ENCODE results near the gene SCD5. TPM values are rescaled to one million over a fixed set of nuclear protein-coding genes. Genes with fewer than 3 reads are reported as not detected.

The SCD5 gene
- total RNA-seq, 6 donors from 2014 or later: 17.8 to 40.3 (median 25.3) TPM

DNA sequence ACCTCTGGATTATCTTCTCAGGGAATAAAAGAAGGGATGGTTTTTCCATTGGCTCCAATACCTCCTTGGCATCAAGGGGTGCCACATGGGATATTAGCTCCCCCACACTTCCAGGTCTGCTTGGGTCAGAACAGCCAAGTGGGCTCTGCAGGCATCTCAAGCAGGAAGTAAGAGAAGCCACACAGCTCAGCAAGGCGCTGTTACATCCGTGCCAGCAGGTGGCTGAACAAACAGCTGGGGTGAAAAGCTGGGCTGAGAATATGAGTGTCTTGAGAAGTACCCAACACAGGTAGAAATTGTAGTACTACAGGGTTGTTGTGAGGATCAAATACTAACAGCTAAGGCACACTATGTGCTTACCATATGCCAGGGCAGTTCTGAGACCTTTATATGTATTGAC lies 160.1 kb downstream of the SCD5 start:
- ATAC-seq (ENCODE audit: low FRiP score in 2 of 2) (no peak), DNase-seq (no peak)
- H3K9me3 ChIP-seq: no peaks in the 10 kb centered on the region
- H3K36me3 ChIP-seq: no peaks in the 10 kb centered on the region
- no peak overlapping the region for H3K27ac ChIP-seq
- no peaks in the 10 kb centered on the region for H3K27me3 ChIP-seq
- TF ChIP-seq POLR2AphosphoS5 (IDR thresholded peaks at IDR 0.05) (no peak), POLR2A (IDR thresholded peaks at IDR 0.05) (no peak), EP300 (IDR thresholded peaks at IDR 0.05) (no peak)
- TF ChIP-seq, protein P1, sequence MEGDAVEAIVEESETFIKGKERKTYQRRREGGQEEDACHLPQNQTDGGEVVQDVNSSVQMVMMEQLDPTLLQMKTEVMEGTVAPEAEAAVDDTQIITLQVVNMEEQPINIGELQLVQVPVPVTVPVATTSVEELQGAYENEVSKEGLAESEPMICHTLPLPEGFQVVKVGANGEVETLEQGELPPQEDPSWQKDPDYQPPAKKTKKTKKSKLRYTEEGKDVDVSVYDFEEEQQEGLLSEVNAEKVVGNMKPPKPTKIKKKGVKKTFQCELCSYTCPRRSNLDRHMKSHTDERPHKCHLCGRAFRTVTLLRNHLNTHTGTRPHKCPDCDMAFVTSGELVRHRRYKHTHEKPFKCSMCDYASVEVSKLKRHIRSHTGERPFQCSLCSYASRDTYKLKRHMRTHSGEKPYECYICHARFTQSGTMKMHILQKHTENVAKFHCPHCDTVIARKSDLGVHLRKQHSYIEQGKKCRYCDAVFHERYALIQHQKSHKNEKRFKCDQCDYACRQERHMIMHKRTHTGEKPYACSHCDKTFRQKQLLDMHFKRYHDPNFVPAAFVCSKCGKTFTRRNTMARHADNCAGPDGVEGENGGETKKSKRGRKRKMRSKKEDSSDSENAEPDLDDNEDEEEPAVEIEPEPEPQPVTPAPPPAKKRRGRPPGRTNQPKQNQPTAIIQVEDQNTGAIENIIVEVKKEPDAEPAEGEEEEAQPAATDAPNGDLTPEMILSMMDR (IDR thresholded peaks at IDR 0.05): no peak
- WGBS, 2 donors: 44 to 83% methylated on average over 2 of the region's 2 CpGs
- no peak overlapping the region for H3K4me3 ChIP-seq
- peaks cover 0 to 5% (median 0%) of the 10 kb centered on the region in 4 donors for H3K4me1 ChIP-seq

DNA sequence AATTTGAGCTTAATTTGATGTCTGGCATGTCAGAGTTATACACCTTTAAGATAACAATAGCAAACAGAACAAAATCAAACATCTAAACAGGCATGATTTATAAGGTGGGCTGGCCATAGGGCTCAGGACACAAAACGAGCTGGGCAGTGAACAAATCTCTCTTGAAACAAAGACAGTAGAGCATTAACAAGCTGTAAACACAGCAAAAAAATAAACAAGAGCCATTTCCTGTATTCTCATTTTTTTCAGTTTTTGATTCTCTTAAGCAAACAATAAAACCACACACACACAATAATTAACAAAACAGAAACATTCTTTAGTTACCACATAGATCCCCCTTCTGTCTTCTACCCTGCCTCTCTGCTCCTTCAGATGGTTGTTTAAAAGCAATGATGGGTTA lies 168.5 kb downstream of the SCD5 start:
- Histone ChIP-seq H3K27ac (no peak overlapping the region), H3K9me3 (no peaks in the 10 kb centered on the region), H3K4me1 (no peaks in the 10 kb centered on the region), H3K36me3 (no peaks in the 10 kb centered on the region), H3K27me3 (no peaks in the 10 kb centered on the region), H3K4me3 (no peak overlapping the region)
- 20 to 39% methylated on average over 1 of the region's 1 CpG for WGBS, 2 donors
- DNase-seq (no peak), ATAC-seq (ENCODE audit: low FRiP score in 2 of 2) (no peak)
- no peak for TF ChIP-seq POLR2AphosphoS5 (IDR thresholded peaks at IDR 0.05)
- no peak for TF ChIP-seq POLR2A (IDR thresholded peaks at IDR 0.05)
- no peak for TF ChIP-seq EP300 (IDR thresholded peaks at IDR 0.05)
- TF ChIP-seq, protein P1 (IDR thresholded peaks at IDR 0.05): no peak

DNA sequence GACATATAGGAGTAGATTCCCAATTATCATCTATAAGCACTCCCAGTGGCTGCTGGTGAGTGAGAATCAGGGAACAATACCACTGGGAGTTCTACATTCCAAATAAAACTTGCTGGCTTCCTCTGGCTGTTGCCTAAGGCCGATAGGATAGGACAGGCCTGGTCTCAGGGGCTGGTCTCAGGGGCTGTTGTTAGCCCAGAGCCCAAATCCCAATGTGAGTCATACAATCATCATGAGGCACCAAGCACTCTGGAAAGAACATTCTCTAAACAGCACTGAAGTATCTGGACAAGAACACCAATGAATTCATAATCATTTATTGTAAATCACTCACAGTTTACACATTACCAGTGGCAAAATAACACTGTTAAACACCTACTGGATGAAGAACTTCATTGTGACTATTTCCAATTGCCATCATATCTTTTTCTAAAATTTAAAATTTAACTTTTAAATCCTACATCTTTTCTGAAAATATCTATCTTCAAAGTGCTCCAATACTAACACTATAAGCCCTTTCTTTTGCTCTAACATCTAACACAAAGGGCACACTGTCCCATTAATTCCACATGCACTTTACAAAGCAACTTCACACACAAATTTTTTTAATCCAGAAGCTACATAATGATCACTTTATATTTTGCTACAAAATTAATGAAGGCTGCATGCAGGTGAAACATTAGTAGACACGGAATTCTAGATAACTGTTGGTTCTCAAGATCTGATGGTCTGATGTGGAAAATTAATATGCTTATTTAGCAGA lies 169.2 kb downstream of the SCD5 start:
- H3K4me3 ChIP-seq: no peak overlapping the region
- no peak for DNase-seq
- no peaks in the 10 kb centered on the region for H3K4me1 ChIP-seq
- no peak for ATAC-seq (ENCODE audit: low FRiP score in 2 of 2)
- H3K9me3 ChIP-seq: no peaks in the 10 kb centered on the region
- no peak overlapping the region for H3K27ac ChIP-seq
- no peak for TF ChIP-seq EP300 (IDR thresholded peaks at IDR 0.05)
- no peak for TF ChIP-seq POLR2A (IDR thresholded peaks at IDR 0.05)
- no peak for TF ChIP-seq POLR2AphosphoS5 (IDR thresholded peaks at IDR 0.05)
- TF ChIP-seq, protein P1 (IDR thresholded peaks at IDR 0.05): no peak
- no peaks in the 10 kb centered on the region for H3K27me3 ChIP-seq
- 81 to 83% methylated on average over 2 of the region's 2 CpGs for WGBS, 2 donors
- no peaks in the 10 kb centered on the region for H3K36me3 ChIP-seq

DNA sequence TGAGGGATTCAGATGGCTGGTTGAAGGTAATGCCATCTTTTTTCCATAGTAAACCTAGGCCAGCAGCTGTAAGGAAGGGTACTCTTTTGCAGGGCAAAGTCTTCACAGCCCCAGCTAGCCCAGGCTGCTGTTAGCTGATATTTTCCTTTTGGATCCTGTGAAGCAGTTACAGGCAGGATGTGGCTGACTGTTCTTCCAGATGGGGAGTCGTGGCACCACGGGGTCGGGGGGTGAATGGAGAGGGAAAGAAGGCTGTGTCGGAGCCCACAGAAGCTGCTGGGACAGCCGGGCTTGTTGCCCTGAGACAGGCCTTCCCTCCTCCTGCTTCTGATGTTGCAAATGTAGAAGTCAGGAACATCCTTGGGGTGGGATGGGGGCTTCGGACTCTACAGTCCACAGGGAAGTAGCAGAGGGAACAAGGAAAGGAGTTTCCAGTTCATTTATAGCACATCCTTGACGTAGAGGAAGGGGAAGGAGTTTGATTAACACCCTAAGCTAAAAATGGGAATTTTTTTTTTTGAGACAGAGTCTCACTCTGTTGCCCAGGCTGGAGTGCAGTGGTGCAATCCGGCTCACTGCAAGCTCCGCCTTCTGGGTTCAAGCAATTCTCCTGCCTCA lies 172.2 kb downstream of the SCD5 start:
- Histone ChIP-seq H3K4me1 (no peaks in the 10 kb centered on the region), H3K27me3 (no peaks in the 10 kb centered on the region), H3K4me3 (no peak overlapping the region), H3K9me3 (no peaks in the 10 kb centered on the region), H3K36me3 (no peaks in the 10 kb centered on the region), H3K27ac (no peak overlapping the region)
- 56 to 59% methylated on average over 9 of the region's 9 CpGs for WGBS, 2 donors
- TF ChIP-seq, protein P1 (IDR thresholded peaks at IDR 0.05): no peak
- TF ChIP-seq EP300 (IDR thresholded peaks at IDR 0.05): no peak
- TF ChIP-seq POLR2AphosphoS5 (IDR thresholded peaks at IDR 0.05): no peak
- no peak for TF ChIP-seq POLR2A (IDR thresholded peaks at IDR 0.05)
- DNase-seq (no peak), ATAC-seq (ENCODE audit: low FRiP score in 2 of 2) (no peak)

All from upper lobe of left lung (tissue), 6 donors.